Neural cell (in vitro differentiated cells): ENCODE data around the gene CR1. TPM values are rescaled to one million over a fixed set of nuclear protein-coding genes. Genes with fewer than 3 reads are reported as not detected.

ENCODE experiments used
- H2AFZ ChIP-seq: fragments of 200-600, 300-800 bp; sonication (generic), shearing (Covaris generic); 2 replicates; pipeline ENCODE4 v1.6.0; 2014; ENCODE audit warnings: low read depth, mild to moderate bottlenecking, antibody characterized with exemption, low read length, moderate library complexity
- H3F3A ChIP-seq: fragments of 200-600 bp; shearing (Covaris generic); 2 replicates; pipeline ENCODE4 v1.6.1; 2016; ENCODE audit warnings: mild to moderate bottlenecking, moderate library complexity, mixed read lengths, antibody characterized with exemption, low read length; ENCODE audit not compliant: insufficient read depth, poor library complexity, severe bottlenecking
- H3K27ac ChIP-seq: fragments of 200-600, 300-800 bp; sonication (generic), shearing (Covaris generic); 2 replicates; pipeline ENCODE4 v1.5.1; 2014; ENCODE audit warnings: mild to moderate bottlenecking, low read length, moderate library complexity
- H3K27me3 ChIP-seq: fragments of 300-800, 200-600 bp; sonication (generic), shearing (Covaris generic); 2 replicates; pipeline ENCODE4 v1.6.0; 2014; ENCODE audit warnings: mild to moderate bottlenecking, low read depth, low read length, moderate library complexity; ENCODE audit not compliant: insufficient read depth
- H3K36me3 ChIP-seq: fragments of 300-800, 200-600 bp; sonication (generic), shearing (Covaris generic); 2 replicates; pipeline ENCODE4 v1.5.1; 2014; ENCODE audit warnings: mild to moderate bottlenecking, antibody characterized with exemption, low read length, moderate library complexity; ENCODE audit not compliant: insufficient read depth
- H3K4me2 ChIP-seq: fragments of 300-800, 200-600 bp; sonication (generic), shearing (Covaris generic); 2 replicates; pipeline ENCODE4 v1.6.0; 2014; ENCODE audit warnings: mild to moderate bottlenecking, low read length
- H3K4me3 ChIP-seq: fragments of 300-800, 200-600 bp; sonication (generic), shearing (Covaris generic); 2 replicates; pipeline ENCODE4 v1.5.1; 2014; ENCODE audit warnings: mild to moderate bottlenecking, low read length, moderate library complexity
- H3K79me2 ChIP-seq: fragments of 200-600 bp; shearing (Covaris generic); replicated peaks from 2 replicates; pipeline ENCODE4 v1.6.0; 2014; ENCODE audit warnings: mild to moderate bottlenecking, low read length, moderate library complexity; ENCODE audit not compliant: insufficient read depth
- H3K9ac ChIP-seq: fragments of 300-800, 200-600 bp; sonication (generic), shearing (Covaris generic); 2 replicates; pipeline ENCODE4 v1.6.1; 2016; ENCODE audit warnings: mild to moderate bottlenecking, low read length, mixed read lengths
- H3K9me2 ChIP-seq: fragments of 200-600 bp; shearing (Covaris generic); 2 replicates; pipeline ENCODE4 v1.6.1; 2016; ENCODE audit warnings: mild to moderate bottlenecking, low read length, mixed read lengths; ENCODE audit not compliant: insufficient read depth
- H3K9me3 ChIP-seq: fragments of 200-600, 300-800 bp; sonication (generic), shearing (Covaris generic); 2 replicates; pipeline ENCODE4 v1.6.1; 2016; ENCODE audit warnings: mild to moderate bottlenecking, mixed run types, low read length, moderate library complexity, mixed read lengths
- H4K20me1 ChIP-seq: fragments of 200-600 bp; shearing (Covaris generic); 2 replicates; pipeline ENCODE4 v1.6.1; 2016; ENCODE audit warnings: mild to moderate bottlenecking, mixed run types; ENCODE audit not compliant: insufficient read depth
- EP300 ChIP-seq: fragments of 450-650 bp; conservative IDR thresholded peaks from 2 replicates; pipeline ENCODE4 v1.6.1; 2014; ENCODE audit warnings: antibody characterized with exemption, mild to moderate bottlenecking, moderate library complexity; ENCODE audit not compliant: poor library complexity, severe bottlenecking
- EZH2 ChIP-seq: fragments of 200-600, 300-800 bp; shearing (Covaris generic), sonication (generic); IDR thresholded peaks from 2 replicates; pipeline ENCODE4 v1.6.1; 2014; ENCODE audit warnings: antibody characterized with exemption, low read length, borderline replicate concordance, mild to moderate bottlenecking; ENCODE audit not compliant: insufficient read depth, poor library complexity, severe bottlenecking
- MXI1 ChIP-seq: fragments of 450-650 bp; conservative IDR thresholded peaks from 2 replicates; pipeline ENCODE4 v1.6.1; 2014; ENCODE audit warnings: antibody characterized with exemption, mild to moderate bottlenecking; ENCODE audit not compliant: poor library complexity, severe bottlenecking
- POLR2AphosphoS5 ChIP-seq: IDR thresholded peaks from 2 replicates; pipeline ENCODE4 v1.6.1; 2012
- RAD21 ChIP-seq: fragments of 450-650 bp; conservative IDR thresholded peaks from 2 replicates; pipeline ENCODE4 v1.6.1; 2014; ENCODE audit warnings: antibody characterized with exemption, mild to moderate bottlenecking, moderate library complexity
- SMC3 ChIP-seq: fragments of 450-650 bp; conservative IDR thresholded peaks from 2 replicates; pipeline ENCODE4 v1.6.1; 2014; ENCODE audit warnings: antibody characterized with exemption, mild to moderate bottlenecking, moderate library complexity; ENCODE audit not compliant: poor library complexity
- TAF1 ChIP-seq: IDR thresholded peaks from 2 replicates; pipeline ENCODE4 v1.6.1; 2012; ENCODE audit warnings: low read depth
- polyA plus RNA-seq: library from polyadenylated mRNA; depleted of rRNA; stranded (reverse); fragments of >200 nt; gene quantifications from 2 replicates; pipeline ENCODE4 v1.2.3, GENCODE V29; 2014
- TF ChIP-seq, protein P1 (sequence below): IDR thresholded peaks from 2 replicates; pipeline ENCODE4 v1.6.1; 2012; ENCODE audit warnings: borderline replicate concordance
- TF ChIP-seq, protein P2 (sequence below): fragments of 450-650 bp; IDR thresholded peaks from 2 replicates; pipeline ENCODE4 v1.5.1; 2014; ENCODE audit warnings: antibody characterized with exemption, mild to moderate bottlenecking, moderate library complexity; ENCODE audit not compliant: poor library complexity, severe bottlenecking

The CR1 gene
- polyA plus RNA-seq, 1 donor from 2014 or later = not detected

DNA sequence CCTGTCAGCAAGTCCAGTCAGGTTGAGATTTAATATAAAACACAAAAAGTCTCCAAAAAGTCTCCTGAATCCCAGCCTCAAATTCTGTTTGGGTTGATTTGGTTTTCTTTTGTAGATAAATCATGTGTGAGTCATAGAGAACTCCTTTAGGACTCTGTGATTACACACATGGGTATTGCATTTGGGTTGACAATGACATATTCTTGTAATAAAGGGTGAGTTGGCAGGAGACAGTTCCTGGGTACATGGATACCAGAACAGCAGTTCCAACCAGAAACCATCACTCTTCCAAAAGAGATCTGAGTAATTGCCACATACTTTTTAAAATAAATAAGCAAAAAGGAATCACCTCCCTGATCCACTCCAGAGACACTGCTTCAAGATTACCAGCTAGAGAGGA lies 32.9 kb upstream of the CR1 start:
- H3K9me3 ChIP-seq = no peaks in the 10 kb centered on the region
- no peaks in the 10 kb centered on the region for H3K9me2 ChIP-seq
- H3K4me2 ChIP-seq = no peak overlapping the region
- H3F3A ChIP-seq = no peaks in the 10 kb centered on the region
- no peak overlapping the region for H3K4me3 ChIP-seq
- H3K79me2 ChIP-seq = no peaks in the 10 kb centered on the region
- TF ChIP-seq RAD21 (no peak), TAF1 (no peak), POLR2AphosphoS5 (no peak), EZH2 (no peak)
- TF ChIP-seq, protein P1, sequence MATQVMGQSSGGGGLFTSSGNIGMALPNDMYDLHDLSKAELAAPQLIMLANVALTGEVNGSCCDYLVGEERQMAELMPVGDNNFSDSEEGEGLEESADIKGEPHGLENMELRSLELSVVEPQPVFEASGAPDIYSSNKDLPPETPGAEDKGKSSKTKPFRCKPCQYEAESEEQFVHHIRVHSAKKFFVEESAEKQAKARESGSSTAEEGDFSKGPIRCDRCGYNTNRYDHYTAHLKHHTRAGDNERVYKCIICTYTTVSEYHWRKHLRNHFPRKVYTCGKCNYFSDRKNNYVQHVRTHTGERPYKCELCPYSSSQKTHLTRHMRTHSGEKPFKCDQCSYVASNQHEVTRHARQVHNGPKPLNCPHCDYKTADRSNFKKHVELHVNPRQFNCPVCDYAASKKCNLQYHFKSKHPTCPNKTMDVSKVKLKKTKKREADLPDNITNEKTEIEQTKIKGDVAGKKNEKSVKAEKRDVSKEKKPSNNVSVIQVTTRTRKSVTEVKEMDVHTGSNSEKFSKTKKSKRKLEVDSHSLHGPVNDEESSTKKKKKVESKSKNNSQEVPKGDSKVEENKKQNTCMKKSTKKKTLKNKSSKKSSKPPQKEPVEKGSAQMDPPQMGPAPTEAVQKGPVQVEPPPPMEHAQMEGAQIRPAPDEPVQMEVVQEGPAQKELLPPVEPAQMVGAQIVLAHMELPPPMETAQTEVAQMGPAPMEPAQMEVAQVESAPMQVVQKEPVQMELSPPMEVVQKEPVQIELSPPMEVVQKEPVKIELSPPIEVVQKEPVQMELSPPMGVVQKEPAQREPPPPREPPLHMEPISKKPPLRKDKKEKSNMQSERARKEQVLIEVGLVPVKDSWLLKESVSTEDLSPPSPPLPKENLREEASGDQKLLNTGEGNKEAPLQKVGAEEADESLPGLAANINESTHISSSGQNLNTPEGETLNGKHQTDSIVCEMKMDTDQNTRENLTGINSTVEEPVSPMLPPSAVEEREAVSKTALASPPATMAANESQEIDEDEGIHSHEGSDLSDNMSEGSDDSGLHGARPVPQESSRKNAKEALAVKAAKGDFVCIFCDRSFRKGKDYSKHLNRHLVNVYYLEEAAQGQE = no peak
- no peak overlapping the region for H3K9ac ChIP-seq
- no peaks in the 10 kb centered on the region for H3K27me3 ChIP-seq
- H4K20me1 ChIP-seq = no peaks in the 10 kb centered on the region
- no peak overlapping the region for H3K27ac ChIP-seq
- H3K36me3 ChIP-seq = no peaks in the 10 kb centered on the region
- H2AFZ ChIP-seq = no peak overlapping the region

DNA sequence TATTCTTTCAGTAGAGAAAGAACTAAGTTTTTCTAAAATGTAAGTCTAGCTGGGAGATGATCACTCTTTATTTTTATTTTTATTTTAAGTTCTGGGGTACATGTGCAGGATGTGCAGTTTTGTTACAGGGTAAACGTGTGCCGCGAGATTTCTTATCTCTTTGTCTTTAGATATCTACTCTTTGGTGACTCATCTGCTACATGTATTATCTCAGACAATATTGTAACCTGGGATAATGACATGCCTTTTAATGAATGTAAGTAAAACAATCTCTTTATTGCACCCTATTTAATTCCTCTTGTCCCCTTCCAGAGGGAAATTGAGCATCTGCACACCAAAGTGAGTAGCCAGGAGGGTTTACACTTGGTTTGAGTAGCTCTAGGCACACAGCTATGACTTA lies 32.4 kb upstream of the CR1 start:
- TF ChIP-seq EZH2 (no peak), EP300 (no peak), RAD21 (no peak), TAF1 (no peak), POLR2AphosphoS5 (no peak), MXI1 (no peak), SMC3 (no peak)
- TF ChIP-seq, protein P2, sequence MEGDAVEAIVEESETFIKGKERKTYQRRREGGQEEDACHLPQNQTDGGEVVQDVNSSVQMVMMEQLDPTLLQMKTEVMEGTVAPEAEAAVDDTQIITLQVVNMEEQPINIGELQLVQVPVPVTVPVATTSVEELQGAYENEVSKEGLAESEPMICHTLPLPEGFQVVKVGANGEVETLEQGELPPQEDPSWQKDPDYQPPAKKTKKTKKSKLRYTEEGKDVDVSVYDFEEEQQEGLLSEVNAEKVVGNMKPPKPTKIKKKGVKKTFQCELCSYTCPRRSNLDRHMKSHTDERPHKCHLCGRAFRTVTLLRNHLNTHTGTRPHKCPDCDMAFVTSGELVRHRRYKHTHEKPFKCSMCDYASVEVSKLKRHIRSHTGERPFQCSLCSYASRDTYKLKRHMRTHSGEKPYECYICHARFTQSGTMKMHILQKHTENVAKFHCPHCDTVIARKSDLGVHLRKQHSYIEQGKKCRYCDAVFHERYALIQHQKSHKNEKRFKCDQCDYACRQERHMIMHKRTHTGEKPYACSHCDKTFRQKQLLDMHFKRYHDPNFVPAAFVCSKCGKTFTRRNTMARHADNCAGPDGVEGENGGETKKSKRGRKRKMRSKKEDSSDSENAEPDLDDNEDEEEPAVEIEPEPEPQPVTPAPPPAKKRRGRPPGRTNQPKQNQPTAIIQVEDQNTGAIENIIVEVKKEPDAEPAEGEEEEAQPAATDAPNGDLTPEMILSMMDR = no peak
- TF ChIP-seq, protein P1 = no peak
- Histone ChIP-seq H4K20me1 (no peaks in the 10 kb centered on the region), H3K79me2 (no peaks in the 10 kb centered on the region), H3K9me3 (no peaks in the 10 kb centered on the region), H3K36me3 (no peaks in the 10 kb centered on the region), H2AFZ (no peak overlapping the region), H3K27me3 (no peaks in the 10 kb centered on the region), H3K9ac (no peak overlapping the region), H3F3A (no peaks in the 10 kb centered on the region), H3K27ac (no peak overlapping the region), H3K4me3 (no peak overlapping the region), H3K4me2 (no peak overlapping the region), H3K9me2 (no peaks in the 10 kb centered on the region)
